HepG2 (cell line): ENCODE results near the gene ARMH1. TPM values are rescaled to one million over a fixed set of nuclear protein-coding genes. Genes with fewer than 3 reads are reported as not detected.

ENCODE experiments used
- ATF1 ChIP-seq: IDR thresholded peaks from 2 replicates; pipeline ENCODE4 v1.6.1; 2016; ENCODE audit warnings: mild to moderate bottlenecking, control low read depth
- CHD4 ChIP-seq: fragments of 200-600 bp; sonication (generic); IDR thresholded peaks from 2 replicates; pipeline ENCODE4 v1.7.0; 2017; ENCODE audit warnings: mild to moderate bottlenecking, low read length, borderline replicate concordance
- CREM ChIP-seq, 2 experiments: sonication (generic) in 1 of 2; formaldehyde crosslinking in 1 of 2; IDR thresholded peaks; 2 replicates each; pipeline versions ENCODE4 v1.4.0 to v1.6.1; 2016 to 2020; ENCODE audit warnings: antibody characterized with exemption in 1 of 2, mild to moderate bottlenecking in 1 of 2, missing genetic modification reagents in 1 of 2
- JARID2 ChIP-seq: sonication (generic); formaldehyde crosslinking; IDR thresholded peaks from 2 replicates; pipeline ENCODE4 v1.8.1; 2023; ENCODE audit warnings: missing genetic modification reagents, inconsistent platforms; ENCODE audit not compliant: insufficient replicate concordance
- MTF1 ChIP-seq: sonication (generic); formaldehyde crosslinking; IDR thresholded peaks from 2 replicates; pipeline ENCODE4 v1.5.0; 2020; ENCODE audit warnings: missing genetic modification reagents
- NFE2 ChIP-seq: sonication (generic); formaldehyde crosslinking; IDR thresholded peaks from 2 replicates; pipeline ENCODE4 v1.4.0; 2020; ENCODE audit warnings: missing genetic modification reagents
- PITX1 ChIP-seq: sonication (generic); formaldehyde crosslinking; IDR thresholded peaks from 2 replicates; pipeline ENCODE4 v1.5.1; 2020; ENCODE audit warnings: mild to moderate bottlenecking, missing genetic modification reagents
- SNAPC2 ChIP-seq: sonication (generic); formaldehyde crosslinking; IDR thresholded peaks from 2 replicates; pipeline ENCODE4 v1.8.1; 2022; ENCODE audit warnings: mild to moderate bottlenecking, missing genetic modification reagents
- SNRNP70 ChIP-seq: fragments of 200-400 bp; formaldehyde crosslinking; IDR thresholded peaks from 2 replicates; pipeline ENCODE4 v1.6.1; 2017; ENCODE audit warnings: mild to moderate bottlenecking, low read depth, low read length, moderate library complexity
- SPEN ChIP-seq: sonication (generic); formaldehyde crosslinking; IDR thresholded peaks from 2 replicates; pipeline ENCODE4 v1.5.1; 2020; ENCODE audit warnings: low read depth, mild to moderate bottlenecking, missing genetic modification reagents
- SRF ChIP-seq: IDR thresholded peaks from 2 replicates; pipeline ENCODE4 v1.6.1; 2011; ENCODE audit warnings: mild to moderate bottlenecking, low read depth, low read length, moderate library complexity
- TBX3 ChIP-seq: fragments of 450-650 bp; IDR thresholded peaks from 2 replicates; pipeline ENCODE4 v1.6.1; 2017; ENCODE audit warnings: antibody characterized with exemption, mild to moderate bottlenecking, inconsistent platforms, borderline replicate concordance
- TGIF2 ChIP-seq: IDR thresholded peaks from 2 replicates; pipeline ENCODE4 v1.6.1; 2016; ENCODE audit warnings: control low read depth, missing compliant biosample characterization
- ZFX ChIP-seq: sonication (generic); formaldehyde crosslinking; IDR thresholded peaks from 2 replicates; pipeline ENCODE4 v1.4.0; 2020; ENCODE audit warnings: mild to moderate bottlenecking, low read depth, missing genetic modification reagents, moderate library complexity
- ZMYM3 ChIP-seq: sonication (generic); formaldehyde crosslinking; IDR thresholded peaks from 2 replicates; pipeline ENCODE4 v1.5.1; 2020; ENCODE audit warnings: mild to moderate bottlenecking, missing genetic modification reagents
- ZNF260 ChIP-seq: sonication (generic); formaldehyde crosslinking; IDR thresholded peaks from 2 replicates; pipeline ENCODE4 v1.4.0; 2020; ENCODE audit warnings: missing genetic modification reagents, low read depth, mild to moderate bottlenecking, borderline replicate concordance
- ZNF350 ChIP-seq: sonication (generic); formaldehyde crosslinking; IDR thresholded peaks from 2 replicates; pipeline ENCODE4 v1.4.0; 2020; ENCODE audit warnings: mild to moderate bottlenecking, low read depth, missing genetic modification reagents, borderline replicate concordance
- ZNF670 ChIP-seq: sonication (generic); formaldehyde crosslinking; IDR thresholded peaks from 2 replicates; pipeline ENCODE4 v1.8.0; 2022; ENCODE audit warnings: mild to moderate bottlenecking, missing genetic modification reagents, borderline replicate concordance
- polyA plus RNA-seq, 8 experiments: library from polyadenylated mRNA; depleted of rRNA in 3 of 8; stranded (reverse) in 7 of 8; unstranded in 1 of 8; fragments of >200 nt; fragmentation: Illumina TruSeq in 4 of 8; extraction: Trizol in 4 of 8; gene quantifications; 2 replicates each; pipeline versions ENCODE4 v1.2.1 to v1.2.3, GENCODE V29; 2011 to 2016; ENCODE audit warnings: low read depth in 4 of 8, missing spikeins in 1 of 8, mixed read lengths in 1 of 8; ENCODE audit not compliant: insufficient read depth in 1 of 8
- total RNA-seq, 5 experiments: library from RNA; depleted of rRNA; stranded (reverse); fragments of >200 nt; fragmentation: Illumina TruSeq; extraction: Trizol; gene quantifications; 2 replicates each; pipeline ENCODE4 v1.2.3, GENCODE V29; 2016; ENCODE audit warnings: low read depth in 1 of 5
- TF ChIP-seq, protein P1 (sequence below): sonication (generic); formaldehyde crosslinking; IDR thresholded peaks from 2 replicates; pipeline ENCODE4 v1.4.0; 2020; ENCODE audit warnings: mild to moderate bottlenecking, missing genetic modification reagents
- TF ChIP-seq, protein P2 (sequence below): IDR thresholded peaks from 2 replicates; pipeline ENCODE4 v1.6.1; 2012; ENCODE audit warnings: inconsistent platforms
- TF ChIP-seq, protein P3 (sequence below): sonication (generic); formaldehyde crosslinking; IDR thresholded peaks from 2 replicates; pipeline ENCODE4 v1.5.1; 2020; ENCODE audit warnings: mild to moderate bottlenecking, missing genetic modification reagents, borderline replicate concordance
- TF ChIP-seq, protein P4 (sequence below): IDR thresholded peaks from 2 replicates; pipeline ENCODE4 v1.6.1; 2016; ENCODE audit warnings: missing compliant biosample characterization, missing genetic modification reagents, borderline replicate concordance

The ARMH1 gene
- total and polyA plus RNA-seq, 2 of the 13 experiments (the other 11 are each of a cell fraction or from before 2014, with no cell fraction given) = 0.69 TPM; not detected in 1

DNA sequence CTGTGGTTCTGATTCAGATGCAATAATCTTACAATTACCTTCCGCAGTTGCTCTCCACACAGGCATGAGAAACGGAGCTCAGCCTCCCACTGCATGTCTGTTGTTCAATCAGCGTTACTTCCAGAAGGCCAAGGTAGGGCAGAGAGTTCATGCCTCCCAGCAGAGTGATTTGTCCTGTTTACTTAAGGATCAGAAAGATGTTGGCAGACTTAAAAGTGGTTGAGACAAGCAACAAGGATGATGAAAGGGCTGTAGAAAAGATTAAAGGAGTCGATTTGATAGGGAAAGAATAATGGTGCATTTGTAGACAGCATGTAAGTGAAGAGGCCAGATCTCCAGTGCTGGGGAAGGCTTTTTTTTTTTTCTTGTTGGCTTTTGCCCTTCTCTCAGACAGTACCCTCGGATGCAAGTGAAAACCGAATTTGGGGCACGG, 26.6 kb downstream of the ARMH1 start (continued):
- no peak for TF ChIP-seq TBX3
- TF ChIP-seq CREM (IDR thresholded peaks at IDR 0.05) = peak; percentile 87
- no peak for TF ChIP-seq CREM (CRISPR knock-in tag; IDR thresholded peaks at IDR 0.05)
- TF ChIP-seq ZNF260 = no peak
- TF ChIP-seq, protein P1, sequence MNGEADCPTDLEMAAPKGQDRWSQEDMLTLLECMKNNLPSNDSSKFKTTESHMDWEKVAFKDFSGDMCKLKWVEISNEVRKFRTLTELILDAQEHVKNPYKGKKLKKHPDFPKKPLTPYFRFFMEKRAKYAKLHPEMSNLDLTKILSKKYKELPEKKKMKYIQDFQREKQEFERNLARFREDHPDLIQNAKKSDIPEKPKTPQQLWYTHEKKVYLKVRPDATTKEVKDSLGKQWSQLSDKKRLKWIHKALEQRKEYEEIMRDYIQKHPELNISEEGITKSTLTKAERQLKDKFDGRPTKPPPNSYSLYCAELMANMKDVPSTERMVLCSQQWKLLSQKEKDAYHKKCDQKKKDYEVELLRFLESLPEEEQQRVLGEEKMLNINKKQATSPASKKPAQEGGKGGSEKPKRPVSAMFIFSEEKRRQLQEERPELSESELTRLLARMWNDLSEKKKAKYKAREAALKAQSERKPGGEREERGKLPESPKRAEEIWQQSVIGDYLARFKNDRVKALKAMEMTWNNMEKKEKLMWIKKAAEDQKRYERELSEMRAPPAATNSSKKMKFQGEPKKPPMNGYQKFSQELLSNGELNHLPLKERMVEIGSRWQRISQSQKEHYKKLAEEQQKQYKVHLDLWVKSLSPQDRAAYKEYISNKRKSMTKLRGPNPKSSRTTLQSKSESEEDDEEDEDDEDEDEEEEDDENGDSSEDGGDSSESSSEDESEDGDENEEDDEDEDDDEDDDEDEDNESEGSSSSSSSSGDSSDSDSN (CRISPR knock-in tag) = peak; percentile 46
- no peak for TF ChIP-seq NFE2 (CRISPR knock-in tag)
- no peak for TF ChIP-seq CHD4
- TF ChIP-seq, protein P2, sequence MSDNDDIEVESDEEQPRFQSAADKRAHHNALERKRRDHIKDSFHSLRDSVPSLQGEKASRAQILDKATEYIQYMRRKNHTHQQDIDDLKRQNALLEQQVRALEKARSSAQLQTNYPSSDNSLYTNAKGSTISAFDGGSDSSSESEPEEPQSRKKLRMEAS = 0 out of 2 replicates have a peak, but pooled peaks have one; percentile 33
- TF ChIP-seq ZFX (CRISPR knock-in tag) = peak; percentile 59; the same call in 1 of the 2 replicates
- no peak for TF ChIP-seq SPEN (CRISPR knock-in tag)
- no peak for TF ChIP-seq ZNF670 (CRISPR knock-in tag)
- TF ChIP-seq JARID2 (CRISPR knock-in tag) = no peak
- TF ChIP-seq, protein P3, sequence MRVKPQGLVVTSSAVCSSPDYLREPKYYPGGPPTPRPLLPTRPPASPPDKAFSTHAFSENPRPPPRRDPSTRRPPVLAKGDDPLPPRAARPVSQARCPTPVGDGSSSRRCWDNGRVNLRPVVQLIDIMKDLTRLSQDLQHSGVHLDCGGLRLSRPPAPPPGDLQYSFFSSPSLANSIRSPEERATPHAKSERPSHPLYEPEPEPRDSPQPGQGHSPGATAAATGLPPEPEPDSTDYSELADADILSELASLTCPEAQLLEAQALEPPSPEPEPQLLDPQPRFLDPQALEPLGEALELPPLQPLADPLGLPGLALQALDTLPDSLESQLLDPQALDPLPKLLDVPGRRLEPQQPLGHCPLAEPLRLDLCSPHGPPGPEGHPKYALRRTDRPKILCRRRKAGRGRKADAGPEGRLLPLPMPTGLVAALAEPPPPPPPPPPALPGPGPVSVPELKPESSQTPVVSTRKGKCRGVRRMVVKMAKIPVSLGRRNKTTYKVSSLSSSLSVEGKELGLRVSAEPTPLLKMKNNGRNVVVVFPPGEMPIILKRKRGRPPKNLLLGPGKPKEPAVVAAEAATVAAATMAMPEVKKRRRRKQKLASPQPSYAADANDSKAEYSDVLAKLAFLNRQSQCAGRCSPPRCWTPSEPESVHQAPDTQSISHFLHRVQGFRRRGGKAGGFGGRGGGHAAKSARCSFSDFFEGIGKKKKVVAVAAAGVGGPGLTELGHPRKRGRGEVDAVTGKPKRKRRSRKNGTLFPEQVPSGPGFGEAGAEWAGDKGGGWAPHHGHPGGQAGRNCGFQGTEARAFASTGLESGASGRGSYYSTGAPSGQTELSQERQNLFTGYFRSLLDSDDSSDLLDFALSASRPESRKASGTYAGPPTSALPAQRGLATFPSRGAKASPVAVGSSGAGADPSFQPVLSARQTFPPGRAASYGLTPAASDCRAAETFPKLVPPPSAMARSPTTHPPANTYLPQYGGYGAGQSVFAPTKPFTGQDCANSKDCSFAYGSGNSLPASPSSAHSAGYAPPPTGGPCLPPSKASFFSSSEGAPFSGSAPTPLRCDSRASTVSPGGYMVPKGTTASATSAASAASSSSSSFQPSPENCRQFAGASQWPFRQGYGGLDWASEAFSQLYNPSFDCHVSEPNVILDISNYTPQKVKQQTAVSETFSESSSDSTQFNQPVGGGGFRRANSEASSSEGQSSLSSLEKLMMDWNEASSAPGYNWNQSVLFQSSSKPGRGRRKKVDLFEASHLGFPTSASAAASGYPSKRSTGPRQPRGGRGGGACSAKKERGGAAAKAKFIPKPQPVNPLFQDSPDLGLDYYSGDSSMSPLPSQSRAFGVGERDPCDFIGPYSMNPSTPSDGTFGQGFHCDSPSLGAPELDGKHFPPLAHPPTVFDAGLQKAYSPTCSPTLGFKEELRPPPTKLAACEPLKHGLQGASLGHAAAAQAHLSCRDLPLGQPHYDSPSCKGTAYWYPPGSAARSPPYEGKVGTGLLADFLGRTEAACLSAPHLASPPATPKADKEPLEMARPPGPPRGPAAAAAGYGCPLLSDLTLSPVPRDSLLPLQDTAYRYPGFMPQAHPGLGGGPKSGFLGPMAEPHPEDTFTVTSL = peak; percentile 72; the same call in 1 of the 2 replicates
- TF ChIP-seq ATF1 (CRISPR knock-in tag) = 0 out of 2 replicates have a peak, but pooled peaks have one; percentile 22
- peak; percentile 98 for TF ChIP-seq PITX1 (CRISPR knock-in tag)
- TF ChIP-seq TGIF2 (CRISPR knock-in tag) = no peak
- TF ChIP-seq SNRNP70 = no peak
- TF ChIP-seq SNAPC2 (CRISPR knock-in tag) = 0 out of 2 replicates have a peak, but pooled peaks have one; percentile 50
- TF ChIP-seq SRF = no peak
- TF ChIP-seq ZMYM3 (CRISPR knock-in tag) = peak; percentile 42; the same call in 1 of the 2 replicates
- TF ChIP-seq ZNF350 (CRISPR knock-in tag) = no peak
- TF ChIP-seq, protein P4, sequence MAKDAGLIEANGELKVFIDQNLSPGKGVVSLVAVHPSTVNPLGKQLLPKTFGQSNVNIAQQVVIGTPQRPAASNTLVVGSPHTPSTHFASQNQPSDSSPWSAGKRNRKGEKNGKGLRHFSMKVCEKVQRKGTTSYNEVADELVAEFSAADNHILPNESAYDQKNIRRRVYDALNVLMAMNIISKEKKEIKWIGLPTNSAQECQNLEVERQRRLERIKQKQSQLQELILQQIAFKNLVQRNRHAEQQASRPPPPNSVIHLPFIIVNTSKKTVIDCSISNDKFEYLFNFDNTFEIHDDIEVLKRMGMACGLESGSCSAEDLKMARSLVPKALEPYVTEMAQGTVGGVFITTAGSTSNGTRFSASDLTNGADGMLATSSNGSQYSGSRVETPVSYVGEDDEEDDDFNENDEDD (CRISPR knock-in tag) = no peak
- TF ChIP-seq MTF1 = no peak
